GM12874 (cell line): Measurements from ENCODE around the gene USP6.

Experiments
- CTCF ChIP-seq: IDR thresholded peaks from 2 replicates; pipeline ENCODE4 v1.5.1; 2011; ENCODE audit warnings: low read depth, mild to moderate bottlenecking, control low read depth, low read length, moderate library complexity; ENCODE audit not compliant: insufficient read depth

USP6 gene

GRCh38 chr17:5096731-5097100, 19.1 kb upstream of the USP6 start:
- no peak for TF ChIP-seq CTCF

- TF ChIP-seq CTCF: no peak
These were observed 18.6 kb upstream of the USP6 start for GRCh38 chr17:5097101-5097834.

GRCh38 chr17:5099271-5099670, 16.6 kb upstream of the USP6 start:
- TF ChIP-seq CTCF: no peak

GRCh38 chr17:5100832-5101231, 15.0 kb upstream of the USP6 start:
- no peak for TF ChIP-seq CTCF

- no peak for TF ChIP-seq CTCF
These were observed 5.0 kb upstream of the USP6 start for GRCh38 chr17:5110816-5111215.

- no peak for TF ChIP-seq CTCF
These were observed 4.2 kb upstream of the USP6 start, which contains the start of gene ZNF232 for GRCh38 chr17:5111402-5112204. ZNF232 (minus strand) TSS chr17:5111878; CDS start chr17:5111822, 56 bp downstream.

- no peak for TF ChIP-seq CTCF
These were observed 2.4 kb downstream of the USP6 start for GRCh38 chr17:5118219-5118618.
